NB4 (cell line): ENCODE data around the gene ADAMTS3.

ENCODE experiments used
- DNase-seq: peaks from one replicate; pipeline ENCODE4 v3.0.0; 2010; ENCODE audit warnings: low read depth
- H3K4me3 ChIP-seq: one replicate; pipeline ENCODE4 v1.5.1; 2011; ENCODE audit warnings: mild to moderate bottlenecking, low read depth, low read length, moderate library complexity
- CTCF ChIP-seq: IDR thresholded peaks from one replicate; pipeline ENCODE4 v1.5.1; 2012; ENCODE audit warnings: low read depth, low read length
- MAX ChIP-seq: IDR thresholded peaks from 2 replicates; pipeline ENCODE4 v1.6.1; 2011; ENCODE audit warnings: low read depth, low read length
- MYC ChIP-seq: IDR thresholded peaks from 2 replicates; pipeline ENCODE4 v1.6.1; 2011; ENCODE audit warnings: low read depth, low read length
- POLR2A ChIP-seq: IDR thresholded peaks from 2 replicates; pipeline ENCODE4 v1.6.1; 2011; ENCODE audit warnings: mild to moderate bottlenecking; ENCODE audit not compliant: insufficient read length; ENCODE audit errors: extremely low read depth

ADAMTS3 gene

GRCh38 chr4:72591547-72592454 lies 22.8 kb upstream of the ADAMTS3 start:
- no peak for DNase-seq
- no peak for TF ChIP-seq CTCF
- TF ChIP-seq MYC = no peak
- H3K4me3 ChIP-seq = no peak overlapping the region

- H3K4me3 ChIP-seq = no peak overlapping the region
- no peak for TF ChIP-seq CTCF
- TF ChIP-seq POLR2A = no peak
- TF ChIP-seq MAX = no peak
- TF ChIP-seq MYC = no peak
- no peak for DNase-seq
Observed at GRCh38 chr4:72587334-72587733, 18.3 kb upstream of the ADAMTS3 start.

- TF ChIP-seq MYC (no peak), POLR2A (no peak), CTCF (no peak), MAX (no peak)
- no peak overlapping the region for H3K4me3 ChIP-seq
- no peak for DNase-seq
Observed at GRCh38 chr4:72582853-72583252, 13.8 kb upstream of the ADAMTS3 start.

- no peak for DNase-seq
- H3K4me3 ChIP-seq = no peak overlapping the region
- TF ChIP-seq MYC = no peak
- no peak for TF ChIP-seq POLR2A
Observed at GRCh38 chr4:72577211-72577610, 8.2 kb upstream of the ADAMTS3 start.

GRCh38 chr4:72571337-72571736 lies 2.3 kb upstream of the ADAMTS3 start:
- TF ChIP-seq POLR2A = no peak
- DNase-seq = no peak
- no peak overlapping the region for H3K4me3 ChIP-seq

- DNase-seq = no peak
- TF ChIP-seq MAX = no peak
- TF ChIP-seq POLR2A = no peak
- no peak for TF ChIP-seq CTCF
- TF ChIP-seq MYC = no peak
- no peak overlapping the region for H3K4me3 ChIP-seq
Observed at GRCh38 chr4:72569719-72570235, 756 bp upstream of the ADAMTS3 start.
